Forelimb muscle (tissue), 1 donor: ENCODE data around the gene GALNTL6. TPM values are rescaled to one million over a fixed set of nuclear protein-coding genes. Genes with fewer than 3 reads are reported as not detected.

Experiments
- DNase-seq: peaks from one replicate; pipeline ENCODE4 v3.0.0-alpha.2; 2013; ENCODE audit warnings: low read depth
- polyA plus RNA-seq: library from polyadenylated mRNA; unstranded; fragments of 120-200 nt; gene quantifications from one replicate; pipeline ENCODE4 v1.2.1, GENCODE V29; 2013; ENCODE audit not compliant: insufficient read length

The GALNTL6 gene
- polyA plus RNA-seq, 1 donor: 0.47 TPM

DNA sequence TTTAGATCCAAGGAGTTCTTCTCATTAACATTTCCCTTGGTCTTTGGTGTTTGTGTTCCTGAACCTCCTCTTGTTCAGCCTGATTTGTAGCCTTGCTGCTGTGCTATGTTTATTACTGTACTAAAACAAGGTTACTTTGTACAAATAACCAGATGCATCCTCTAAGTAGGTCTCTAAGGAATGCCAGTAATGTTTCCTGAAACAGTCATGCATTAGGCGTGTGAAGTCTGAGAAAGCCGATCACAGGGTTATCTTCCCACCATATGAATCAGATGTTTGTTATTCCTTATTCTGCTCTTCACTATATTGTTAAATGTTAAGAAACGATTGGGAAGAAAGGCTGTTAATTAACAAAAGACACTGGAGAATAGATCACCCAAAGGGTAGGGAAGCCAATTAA, 66.9 kb downstream of the GALNTL6 start:
- no peak for DNase-seq

- no peak for DNase-seq
Observed at GRCh38 chr4:171889681-171890080, 76.5 kb downstream of the GALNTL6 start.

- DNase-seq: no peak
Observed at GRCh38 chr4:171891038-171891437, 77.8 kb downstream of the GALNTL6 start.

DNA sequence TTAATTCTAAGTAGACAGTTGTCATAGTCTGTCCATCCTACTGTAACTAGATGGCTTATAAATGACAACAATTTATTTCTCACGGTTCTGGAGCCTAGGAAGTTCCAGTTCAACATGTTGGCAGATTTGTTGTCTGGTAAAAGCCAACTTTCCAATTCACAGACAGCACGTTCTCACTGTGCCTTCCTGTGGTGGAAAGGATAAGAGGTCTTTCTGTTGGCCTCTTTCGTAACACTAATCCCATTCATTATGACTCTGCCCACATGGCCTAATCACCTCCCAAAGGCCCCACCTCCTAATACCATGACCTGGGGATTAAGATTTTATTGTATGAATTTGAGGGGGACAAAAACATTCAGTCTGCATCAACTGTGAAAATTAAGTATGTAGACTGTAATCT, 83.2 kb downstream of the GALNTL6 start:
- no peak for DNase-seq

GRCh38 chr4:171919314-171919713, 106.1 kb downstream of the GALNTL6 start:
- DNase-seq: no peak

DNA sequence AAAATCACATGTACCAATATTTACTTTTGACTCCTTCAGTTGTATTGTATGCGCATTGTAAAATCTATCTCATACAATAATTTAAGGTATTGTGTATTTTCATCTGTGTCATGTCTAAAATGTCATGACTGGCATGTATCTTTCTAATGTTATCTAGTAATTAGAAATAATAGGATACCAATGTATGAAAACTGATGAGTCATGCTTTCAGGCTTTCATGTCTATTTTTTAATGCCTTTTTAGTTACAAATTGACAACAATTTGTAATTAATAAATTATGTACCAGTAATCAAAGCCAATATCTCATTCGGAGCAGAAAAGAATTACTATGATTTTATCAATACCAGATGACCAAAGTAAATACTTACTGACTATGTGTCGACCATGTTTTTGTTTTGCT, 107.7 kb downstream of the GALNTL6 start:
- no peak for DNase-seq

- no peak for DNase-seq
Observed at GRCh38 chr4:171924746-171925376, 111.7 kb downstream of the GALNTL6 start.

- DNase-seq: no peak
Observed at GRCh38 chr4:171928336-171928735, 115.1 kb downstream of the GALNTL6 start.

GRCh38 chr4:171929477-171929876, 116.3 kb downstream of the GALNTL6 start:
- no peak for DNase-seq

DNA sequence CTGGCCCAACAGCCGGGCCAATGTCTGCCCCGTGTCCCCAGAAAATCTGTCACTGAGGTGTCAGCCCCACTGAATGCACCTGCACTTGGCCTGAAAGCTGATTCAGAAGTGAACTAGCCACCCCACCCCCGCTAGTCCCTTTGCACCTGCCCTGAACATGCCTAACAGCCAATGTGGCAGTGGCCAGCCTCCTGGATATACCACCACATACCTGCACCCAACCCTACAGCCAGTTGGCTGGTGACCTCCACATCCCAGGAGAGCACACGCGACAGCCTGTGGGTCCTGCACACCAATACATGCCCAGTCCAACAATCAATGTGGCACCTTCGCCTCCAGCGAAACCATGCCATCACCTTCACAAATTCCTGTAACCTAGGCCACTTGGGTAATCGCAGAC, 116.7 kb downstream of the GALNTL6 start:
- DNase-seq: no peak

- DNase-seq: no peak
Observed at GRCh38 chr4:171932238-171932637, 119.0 kb downstream of the GALNTL6 start.

DNA sequence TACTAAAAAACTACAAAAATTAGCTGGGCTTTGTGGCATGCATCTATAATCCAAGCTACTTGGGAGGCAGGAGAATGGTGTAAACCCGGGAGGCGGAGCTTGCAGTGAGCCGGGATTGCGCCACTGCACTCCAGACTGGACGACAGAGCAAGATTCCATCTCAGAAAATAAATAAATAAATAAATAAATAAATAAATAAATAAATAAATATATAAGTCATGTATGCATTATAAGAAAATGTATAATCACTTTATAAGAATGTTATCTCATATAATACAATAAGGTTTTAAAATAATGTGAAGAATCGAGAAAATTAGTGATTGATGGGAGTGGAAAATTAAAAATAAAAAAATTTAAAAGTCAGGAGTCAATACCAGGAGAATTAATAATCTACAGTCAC, 127.5 kb downstream of the GALNTL6 start:
- no peak for DNase-seq

- no peak for DNase-seq
Observed at GRCh38 chr4:171947400-171947799, 134.2 kb downstream of the GALNTL6 start.

DNA sequence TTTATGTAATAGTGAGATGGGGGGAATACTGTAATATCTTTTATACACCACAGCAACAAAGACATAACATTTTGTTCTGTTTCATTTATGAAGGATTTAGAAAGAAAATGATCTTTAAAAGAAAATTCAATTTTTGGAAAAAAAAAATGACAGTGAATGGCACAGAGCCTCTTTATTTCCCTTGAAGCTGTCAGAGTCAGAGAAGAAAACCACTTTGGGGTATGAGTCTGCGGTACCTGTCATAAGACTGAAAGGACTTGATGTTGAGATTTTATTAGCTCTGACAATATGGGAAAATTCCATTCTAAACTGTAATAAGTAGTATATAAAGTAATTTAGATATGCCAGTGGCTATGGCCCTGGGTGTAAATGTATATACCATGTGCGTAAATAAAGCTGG, 134.8 kb downstream of the GALNTL6 start:
- no peak for DNase-seq

GRCh38 chr4:171954650-171955049, 141.4 kb downstream of the GALNTL6 start:
- no peak for DNase-seq

GRCh38 chr4:171956678-171957077, 143.5 kb downstream of the GALNTL6 start:
- no peak for DNase-seq

- no peak for DNase-seq
Observed at GRCh38 chr4:171962110-171962509, 148.9 kb downstream of the GALNTL6 start.

- DNase-seq: no peak
Observed at GRCh38 chr4:171966356-171966755, 153.2 kb downstream of the GALNTL6 start.

DNA sequence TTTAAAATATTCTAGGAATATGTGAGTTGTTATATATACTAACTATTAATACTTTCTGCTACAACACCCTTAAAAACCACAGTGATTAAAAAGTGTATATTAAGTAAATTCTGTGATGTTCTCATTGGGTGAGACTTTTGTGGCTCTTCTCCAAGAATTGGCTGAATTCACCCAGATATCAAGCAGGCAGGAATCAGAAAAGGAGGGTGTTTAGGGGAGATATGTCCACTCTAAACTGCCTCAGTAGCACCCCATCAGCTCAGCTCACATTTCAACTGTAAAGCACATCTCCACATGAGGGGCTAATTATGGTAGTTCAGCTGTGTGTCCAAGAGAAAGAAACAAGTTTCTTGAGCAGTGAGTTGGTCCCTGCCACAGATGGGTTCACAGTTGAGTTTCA, 165.0 kb downstream of the GALNTL6 start:
- no peak for DNase-seq

- no peak for DNase-seq
Observed at GRCh38 chr4:171979461-171979860, 166.3 kb downstream of the GALNTL6 start.

DNA sequence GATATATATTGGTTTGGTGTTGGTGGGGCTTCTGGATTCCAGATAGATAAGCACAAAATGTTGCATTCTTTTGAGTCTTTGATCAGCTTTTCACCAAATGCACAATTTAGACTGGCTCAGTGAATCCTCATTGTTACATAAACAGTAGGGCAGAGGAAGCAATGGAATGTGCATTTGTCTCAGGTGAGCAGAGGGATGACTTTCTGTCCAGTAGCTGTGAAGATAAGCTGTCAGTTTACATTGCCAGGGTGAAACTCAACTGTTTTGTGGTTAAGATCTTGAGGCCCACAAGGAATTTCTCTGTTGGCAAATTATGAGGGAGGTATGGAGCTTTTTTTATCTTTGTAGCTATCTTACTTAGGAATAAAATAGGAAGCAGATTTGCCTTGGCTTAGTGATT, 168.0 kb downstream of the GALNTL6 start:
- DNase-seq: no peak

- DNase-seq: no peak
Observed at GRCh38 chr4:171983935-171984805, 171.0 kb downstream of the GALNTL6 start.

- DNase-seq: no peak
Observed at GRCh38 chr4:171985129-171985528, 171.9 kb downstream of the GALNTL6 start.
